ENCODE data around the gene VSIR.

- TF ChIP-seq CTCF (IDR thresholded peaks at IDR 0.05) = no peak
- TF ChIP-seq EZH2 (IDR thresholded peaks at IDR 0.05) = no peak
- no peak for TF ChIP-seq EZH2phosphoT487 (IDR thresholded peaks at IDR 0.05)
These were observed 9.7 kb upstream of the VSIR start for GRCh38 chr10:71782917-71783490.

All from neural progenitor cell (in vitro differentiated cells).